H1 (cell line): ENCODE data around the gene PPEF2. TPM values are rescaled to one million over a fixed set of nuclear protein-coding genes. Genes with fewer than 3 reads are reported as not detected.

Experiments used
- CTCF ChIA-PET: fragments of 300-600 bp; sonication (Branson Sonifier 250); formaldehyde crosslinking; loops from one replicate; lab custom pipeline; 2021; ENCODE audit not compliant: partially characterized antibody; lab: Charles Lee
- POLR2A ChIA-PET: fragments of 300-600 bp; sonication (Branson Sonifier 250); formaldehyde crosslinking; loops from one replicate; lab custom pipeline; 2021; ENCODE audit warnings: inconsistent platforms; ENCODE audit not compliant: partially characterized antibody; lab: Charles Lee
- DNase-seq, 2 experiments: peaks; one replicate each; pipeline versions ENCODE4 v3.0.0 to v3.0.0-alpha.2; 2010 to 2022; ENCODE audit warnings: low spot score in 2 of 2, low read depth in 1 of 2, mixed read lengths in 1 of 2
- FAIRE-seq: peaks from 2 replicates; lab custom pipeline; 2011; peaks lifted over from hg19 to GRCh38; lab: Jason Lieb, UNC
- H2AFZ ChIP-seq: 2 replicates; pipeline ENCODE4 v1.8.1; 2012; ENCODE audit warnings: low read length, inconsistent platforms
- H2AK5ac ChIP-seq: 2 replicates; pipeline ENCODE4 v1.6.1; 2013; ENCODE audit warnings: low read depth, low read length
- H2BK120ac ChIP-seq: replicated peaks from 2 replicates; pipeline ENCODE3; 2013; ENCODE audit warnings: low read depth, low read length, inconsistent platforms
- H2BK12ac ChIP-seq: 2 replicates; pipeline ENCODE4 v1.6.1; 2013; ENCODE audit warnings: low read depth, low read length
- H2BK15ac ChIP-seq: 2 replicates; pipeline ENCODE4 v1.6.1; 2013; ENCODE audit warnings: low read length
- H2BK20ac ChIP-seq: 2 replicates; pipeline ENCODE4 v1.6.1; 2013; ENCODE audit warnings: low read length
- H2BK5ac ChIP-seq: 2 replicates; pipeline ENCODE4 v1.6.1; 2013; ENCODE audit warnings: low read depth, low read length
- H3K14ac ChIP-seq: 2 replicates; pipeline ENCODE4 v1.6.1; 2013; ENCODE audit warnings: inconsistent platforms; ENCODE audit not compliant: insufficient read length
- H3K18ac ChIP-seq: 2 replicates; pipeline ENCODE4 v1.6.1; 2013; ENCODE audit warnings: low read length; ENCODE audit errors: extremely low read depth
- H3K23ac ChIP-seq: 2 replicates; pipeline ENCODE4 v1.6.1; 2013; ENCODE audit warnings: inconsistent platforms; ENCODE audit not compliant: insufficient read length
- H3K23me2 ChIP-seq: 2 replicates; pipeline ENCODE4 v1.6.1; 2013; ENCODE audit warnings: low read depth, low read length
- H3K27ac ChIP-seq: 2 replicates; pipeline ENCODE4 v1.6.1; 2011; ENCODE audit warnings: low read depth, low read length, inconsistent platforms
- H3K27me3 ChIP-seq, 4 experiments: replicated peaks in 1 of 4; 1 replicate in 1 of 4; 2 replicates in 3 of 4; pipeline versions ENCODE4 v1.6.1 to v1.8.1; 2011 to 2013; ENCODE audit warnings: low read length in 3 of 4, mild to moderate bottlenecking in 3 of 4, inconsistent platforms in 2 of 4, mixed read lengths in 2 of 4, moderate library complexity in 1 of 4; ENCODE audit not compliant: control insufficient read depth in 3 of 4, insufficient read depth in 3 of 4; ENCODE audit errors: extremely low read depth in 1 of 4
- H3K36me3 ChIP-seq, 4 experiments: 2 replicates each; pipeline versions ENCODE4 v1.6.1 to v1.8.1; 2011 to 2013; ENCODE audit warnings: mild to moderate bottlenecking in 4 of 4, low read length in 3 of 4, moderate library complexity in 2 of 4, control low read depth in 1 of 4, inconsistent platforms in 1 of 4; ENCODE audit not compliant: insufficient read depth in 4 of 4, control insufficient read depth in 2 of 4
- H3K4ac ChIP-seq: replicated peaks from 2 replicates; pipeline ENCODE3; 2013; ENCODE audit warnings: low read length, low read depth, mixed read lengths, inconsistent platforms; ENCODE audit not compliant: insufficient read length
- H3K4me1 ChIP-seq, 4 experiments: replicated peaks in 1 of 4; 1 replicate in 1 of 4; 2 replicates in 3 of 4; pipeline versions ENCODE4 v1.6.1 to v1.8.1; 2011 to 2013; ENCODE audit warnings: low read length in 3 of 4, inconsistent platforms in 2 of 4, mixed read lengths in 1 of 4; ENCODE audit not compliant: insufficient read depth in 4 of 4, control insufficient read depth in 3 of 4
- H3K4me2 ChIP-seq, 2 experiments: 2 replicates each; pipeline versions ENCODE4 v1.6.1 to v1.8.1; 2011 to 2013; ENCODE audit warnings: low read depth in 2 of 2, low read length in 2 of 2, control low read depth in 1 of 2, inconsistent platforms in 1 of 2, mild to moderate bottlenecking in 1 of 2; ENCODE audit not compliant: insufficient read depth in 1 of 2
- H3K4me3 ChIP-seq, 4 experiments: fragments of 200-600, 300-600 bp in 1 of 4; sonication (generic), shearing (Covaris generic), sonication (Bioruptor Twin) in 1 of 4; 2 replicates each; pipeline versions ENCODE4 v1.5.1 to v1.8.1; 2011 to 2016; ENCODE audit warnings: low read length in 4 of 4, low read depth in 3 of 4, control low read depth in 2 of 4, inconsistent platforms in 2 of 4, mild to moderate bottlenecking in 2 of 4, mixed read lengths in 1 of 4, moderate library complexity in 1 of 4; ENCODE audit not compliant: insufficient read depth in 2 of 4; ENCODE audit errors: extremely low read depth in 1 of 4
- H3K56ac ChIP-seq: replicated peaks from 2 replicates; pipeline ENCODE3; 2013; ENCODE audit warnings: low read depth, mild to moderate bottlenecking, mixed read lengths, low read length, inconsistent platforms; ENCODE audit not compliant: insufficient read length
- H3K79me1 ChIP-seq: 2 replicates; pipeline ENCODE4 v1.6.1; 2013; ENCODE audit warnings: low read depth, low read length, control low read depth
- H3K79me2 ChIP-seq, 2 experiments: 2 replicates each; pipeline versions ENCODE4 v1.6.1 to v1.8.1; 2012 to 2013; ENCODE audit warnings: low read length in 2 of 2, mild to moderate bottlenecking in 2 of 2, inconsistent platforms in 1 of 2; ENCODE audit not compliant: insufficient read depth in 2 of 2, control insufficient read depth in 1 of 2
- H3K9ac ChIP-seq, 4 experiments: replicated peaks in 1 of 4; 1 replicate in 1 of 4; 2 replicates in 3 of 4; pipeline versions ENCODE4 v1.6.1 to v1.8.1; 2011 to 2013; ENCODE audit warnings: low read depth in 3 of 4, low read length in 3 of 4, control low read depth in 2 of 4, mild to moderate bottlenecking in 2 of 4, moderate library complexity in 2 of 4, inconsistent platforms in 1 of 4; ENCODE audit errors: extremely low read depth in 1 of 4
- H3K9me3 ChIP-seq, 2 experiments: 2 replicates each; pipeline versions ENCODE4 v1.6.1 to v1.8.1; 2012 to 2013; ENCODE audit warnings: mild to moderate bottlenecking in 2 of 2, moderate library complexity in 2 of 2, control low read depth in 1 of 2, inconsistent platforms in 1 of 2, low read depth in 1 of 2, low read length in 1 of 2, mixed read lengths in 1 of 2; ENCODE audit not compliant: insufficient read depth in 2 of 2
- H4K20me1 ChIP-seq, 2 experiments: replicated peaks in 1 of 2; 2 replicates each; pipeline versions ENCODE3 to v1.8.1; 2011 to 2013; ENCODE audit warnings: inconsistent platforms in 2 of 2, low read length in 2 of 2, mild to moderate bottlenecking in 1 of 2; ENCODE audit not compliant: insufficient read depth in 2 of 2, control insufficient read depth in 1 of 2
- H4K5ac ChIP-seq: 2 replicates; pipeline ENCODE4 v1.6.1; 2013; ENCODE audit warnings: low read length, low read depth, mixed read lengths, inconsistent platforms; ENCODE audit not compliant: insufficient read length
- H4K8ac ChIP-seq: 2 replicates; pipeline ENCODE4 v1.8.0; 2013; ENCODE audit warnings: mild to moderate bottlenecking, moderate library complexity, low read length, inconsistent platforms; ENCODE audit not compliant: insufficient read depth; ENCODE audit errors: extremely low read depth
- H4K91ac ChIP-seq: replicated peaks from 2 replicates; pipeline ENCODE3; 2013; ENCODE audit warnings: low read length, mixed read lengths, inconsistent platforms; ENCODE audit not compliant: insufficient read length
- BCL11A ChIP-seq, 2 experiments: IDR thresholded peaks; one replicate each; pipeline ENCODE4 v1.6.1; 2011; ENCODE audit warnings: low read depth in 2 of 2, low read length in 2 of 2, mild to moderate bottlenecking in 2 of 2
- CBX5 ChIP-seq: fragments of 300-800, 300-1000 bp; sonication (generic); IDR thresholded peaks from 2 replicates; pipeline ENCODE4 v1.7.1; 2016; ENCODE audit warnings: antibody characterized with exemption, low read length, low read depth
- CREB1 ChIP-seq: IDR thresholded peaks from 2 replicates; pipeline ENCODE4 v1.6.1; 2012; ENCODE audit warnings: inconsistent platforms
- CTCF ChIP-seq, 3 experiments: IDR thresholded peaks; 1 replicate in 2 of 3; 2 replicates in 1 of 3; pipeline versions ENCODE4 v1.5.1 to v1.6.1; 2011; ENCODE audit warnings: low read length in 3 of 3, mild to moderate bottlenecking in 3 of 3, inconsistent platforms in 2 of 3, low read depth in 1 of 3, moderate library complexity in 1 of 3; ENCODE audit not compliant: insufficient read depth in 1 of 3; ENCODE audit errors: control extremely low read depth in 1 of 3
- HDAC6 ChIP-seq: IDR thresholded peaks from one replicate; pipeline ENCODE4 v1.7.1; 2012; ENCODE audit warnings: low read depth, mild to moderate bottlenecking, inconsistent platforms, low read length, moderate library complexity
- JUN ChIP-seq: IDR thresholded peaks from 2 replicates; pipeline ENCODE4 v1.6.1; 2011; ENCODE audit warnings: low read depth, mild to moderate bottlenecking, improper control_type of control experiment, low read length
- KDM4A ChIP-seq: IDR thresholded peaks from one replicate; pipeline ENCODE4 v1.7.1; 2012; ENCODE audit warnings: low read depth, mild to moderate bottlenecking, moderate library complexity, low read length, inconsistent platforms; ENCODE audit not compliant: severe bottlenecking
- NRF1 ChIP-seq: IDR thresholded peaks from 2 replicates; pipeline ENCODE4 v1.6.1; 2011; ENCODE audit warnings: mild to moderate bottlenecking, low read depth, low read length, improper control_type of control experiment
- POLR2AphosphoS5 ChIP-seq: IDR thresholded peaks from 2 replicates; pipeline ENCODE4 v1.6.1; 2011; ENCODE audit warnings: low read depth, low read length
- SUZ12 ChIP-seq: fragments of 200-600 bp; sonication (generic); IDR thresholded peaks from 2 replicates; pipeline ENCODE4 v1.6.1; 2012; ENCODE audit warnings: mild to moderate bottlenecking, inconsistent platforms, low read length, moderate library complexity, mixed read lengths
- WGBS, 2 experiments: shearing (Covaris generic) in 1 of 2; methylation state at CpG; one replicate each; pipeline versions ENCODE4 v1.1.6 to v1.1.7; 2013 to 2015; ENCODE audit warnings: low lambda C conversion rate in 2 of 2, mixed read lengths in 2 of 2, inconsistent platforms in 1 of 2, low coverage in 1 of 2, missing lambda C conversion rate in 1 of 2; ENCODE audit not compliant: insufficient replicate concordance in 2 of 2, insufficient coverage in 1 of 2, insufficient read length in 1 of 2; ENCODE audit errors: extremely low coverage in 1 of 2, missing lambda C conversion rate in 1 of 2; 5-methylcytosine and 5-hydroxymethylcytosine counted together
- polyA plus RNA-seq, 7 experiments: library from polyadenylated mRNA; depleted of rRNA in 3 of 7; stranded (reverse) in 5 of 7; unstranded in 2 of 7; fragments of >200 nt in 5 of 7; fragments of 200-250 nt in 2 of 7; gene quantifications; 1 replicate in 5 of 7; 2 replicates in 1 of 7; 4 replicates in 1 of 7; pipeline versions ENCODE4 v1.2.1 to v1.2.3, GENCODE V29; 2011 to 2013; ENCODE audit warnings: missing spikeins in 2 of 7, mixed read lengths in 2 of 7
- total RNA-seq: library from RNA; stranded (reverse); fragmentation: NEBNext Ultra II Directional; extraction: Animal tissue kit (Norgen Biotek cat#: 25700); gene quantifications from 2 replicates; pipeline ENCODE4 v1.2.1, GENCODE V29; 2021
- TF ChIP-seq, protein P1 (sequence below): IDR thresholded peaks from 2 replicates; pipeline ENCODE4 v1.6.1; 2011; ENCODE audit warnings: low read length, improper control_type of control experiment

PPEF2 gene
- total and polyA plus RNA-seq, 2 of the 8 experiments (the other 6 are each of a cell fraction or from before 2014, with no cell fraction given), result not detected

- Histone ChIP-seq H4K8ac (no peak overlapping the region), H3K14ac (no peak overlapping the region), H3K9ac (no peak overlapping the region), H3K56ac (no peak overlapping the region), H2BK120ac (no peak overlapping the region), H2BK15ac (no peak overlapping the region), H2AFZ (no peak overlapping the region), H3K27me3 (no peaks in the 10 kb centered on the region), H4K5ac (no peak overlapping the region), H3K4me2 (no peak overlapping the region), H2BK12ac (no peak overlapping the region), H3K79me1 (no peaks in the 10 kb centered on the region), H4K91ac (no peak overlapping the region), H3K27ac (no peak overlapping the region), H2BK5ac (no peak overlapping the region), H3K79me2 (no peaks in the 10 kb centered on the region), H3K9me3 (no peaks in the 10 kb centered on the region), H3K4me1 (peaks cover 0 to 5% (median 2%) of the 10 kb centered on the region in 4 experiments; a peak in 4 of 7 replicates), H3K36me3 (0 out of 8 replicates have a peak, but pooled peaks cover 0 to 4% (median 0%) of the 10 kb centered on the region in 4 experiments), H3K23ac (no peak overlapping the region), H2BK20ac (no peak overlapping the region), H3K23me2 (no peaks in the 10 kb centered on the region), H3K4me3 (no peak overlapping the region), H2AK5ac (no peak overlapping the region), H3K18ac (no peak overlapping the region), H4K20me1 (no peaks in the 10 kb centered on the region), H3K4ac (no peak overlapping the region)
- no peak for FAIRE-seq
- POLR2A ChIA-PET, result no interaction called here
- 97% methylated on average over 4 of the region's 4 CpGs; no CpG with 5 or more reads in 1 of the 2 experiments for WGBS, 2 experiments
- DNase-seq, result no peak
- CTCF ChIA-PET, result interaction anchor here (1.5 to 2.6 kb wide), 2 partner anchors 20 to 27 kb away, joined by 3 to 10 read pairs; partner anchors contain the start of gene NAAA
- TF ChIP-seq CREB1 (no peak), CTCF (IDR thresholded peaks at IDR 0.05; ENCODE audit: control extremely low read depth in 1 of 3, insufficient read depth in 1 of 3, low read depth in 1 of 3, low read length in 3 of 3) (no peak), KDM4A (no peak), CBX5 (no peak), NRF1 (no peak), POLR2AphosphoS5 (no peak), SUZ12 (no peak), BCL11A (IDR thresholded peaks at IDR 0.05; ENCODE audit: low read depth in 2 of 2, low read length in 2 of 2) (no peak), JUN (no peak), HDAC6 (no peak)
- TF ChIP-seq, protein P1, sequence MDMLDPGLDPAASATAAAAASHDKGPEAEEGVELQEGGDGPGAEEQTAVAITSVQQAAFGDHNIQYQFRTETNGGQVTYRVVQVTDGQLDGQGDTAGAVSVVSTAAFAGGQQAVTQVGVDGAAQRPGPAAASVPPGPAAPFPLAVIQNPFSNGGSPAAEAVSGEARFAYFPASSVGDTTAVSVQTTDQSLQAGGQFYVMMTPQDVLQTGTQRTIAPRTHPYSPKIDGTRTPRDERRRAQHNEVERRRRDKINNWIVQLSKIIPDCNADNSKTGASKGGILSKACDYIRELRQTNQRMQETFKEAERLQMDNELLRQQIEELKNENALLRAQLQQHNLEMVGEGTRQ, result no peak
These were observed 18.1 kb upstream of the PPEF2 start for GRCh38 chr4:75920327-75920726.
